Fibroblast of the conjunctiva (primary cell): ENCODE results near the gene GOLGA3.
A peak's percentile ranks its signal among the peaks of the same experiment; 100 is the strongest.
"Not testable (repeated sequence)": the region's sequence is repeated elsewhere in the genome, so short reads cannot be mapped to it uniquely, and the experiment has no call there.

Source experiments
- DNase-seq: peaks from one replicate; pipeline ENCODE4 v3.0.0-alpha.2; 2010; ENCODE audit warnings: low read depth

GOLGA3 gene

GRCh38 chr12:132847363-132848356 is 19.0 kb upstream of the GOLGA3 start:
- no peak for DNase-seq

GRCh38 chr12:132844681-132845080 is 16.0 kb upstream of the GOLGA3 start:
- not testable (repeated sequence) for DNase-seq

- DNase-seq, result no peak
Observed at GRCh38 chr12:132842449-132843045, 13.9 kb upstream of the GOLGA3 start.

- no peak for DNase-seq
Observed at GRCh38 chr12:132841151-132841550, 12.5 kb upstream of the GOLGA3 start.

- no peak for DNase-seq
Observed at GRCh38 chr12:132840536-132840935, 11.9 kb upstream of the GOLGA3 start.

GRCh38 chr12:132839558-132840235 is 11.0 kb upstream of the GOLGA3 start:
- no peak for DNase-seq

GRCh38 chr12:132838410-132839080 is 9.9 kb upstream of the GOLGA3 start:
- no peak for DNase-seq

- DNase-seq, result no peak
Observed at GRCh38 chr12:132837693-132838409, 9.2 kb upstream of the GOLGA3 start.

- DNase-seq, result no peak
Observed at GRCh38 chr12:132836795-132837331, 8.2 kb upstream of the GOLGA3 start.

- not testable (repeated sequence) for DNase-seq
Observed at GRCh38 chr12:132836230-132836629, 7.6 kb upstream of the GOLGA3 start.

GRCh38 chr12:132835076-132836025 is 6.7 kb upstream of the GOLGA3 start:
- no peak for DNase-seq

GRCh38 chr12:132834181-132834711 is 5.6 kb upstream of the GOLGA3 start:
- no peak for DNase-seq

- no peak for DNase-seq
Observed at GRCh38 chr12:132833341-132833740, 4.7 kb upstream of the GOLGA3 start.

- no peak for DNase-seq
Observed at GRCh38 chr12:132831771-132832170, 3.1 kb upstream of the GOLGA3 start.

GRCh38 chr12:132827763-132828703 is 636 bp downstream of the GOLGA3 start:
- DNase-seq, result peak; percentile 40

- no peak for DNase-seq
Observed at GRCh38 chr12:132825861-132826260, 2.8 kb downstream of the GOLGA3 start.

GRCh38 chr12:132825089-132825488 is 3.6 kb downstream of the GOLGA3 start:
- DNase-seq, result no peak

- DNase-seq, result no peak
Observed at GRCh38 chr12:132824053-132824452, 4.6 kb downstream of the GOLGA3 start.

GRCh38 chr12:132818562-132818961 is 10.1 kb downstream of the GOLGA3 start:
- DNase-seq, result no peak
